GM23338 (cell line): Measurements from ENCODE around the gene FAM89A. TPM values are rescaled to one million over a fixed set of nuclear protein-coding genes. Genes with fewer than 3 reads are reported as not detected.

Experiments used
- ATAC-seq: fragments of 200-7000 bp; cut with Tn5 transposase; 3 replicates; pipeline ENCODE4 v1.9.1; 2020
- DNase-seq: peaks from one replicate; pipeline ENCODE4 v3.0.0-alpha.2; 2015; ENCODE audit warnings: low spot score
- H2AFZ ChIP-seq: fragments of 200-600 bp; sonication (generic); 2 replicates; pipeline ENCODE4 v1.8.0; 2016; ENCODE audit warnings: antibody characterized with exemption, mild to moderate bottlenecking, moderate library complexity
- H3F3A ChIP-seq: fragments of 200-600 bp; sonication (generic); replicated peaks from 2 replicates; pipeline ENCODE4 v1.8.0; 2017; ENCODE audit warnings: antibody characterized with exemption, mixed run types, low read depth
- H3K27ac ChIP-seq: fragments of 200-600 bp; sonication (generic); 2 replicates; pipeline ENCODE4 v1.6.1; 2016; ENCODE audit warnings: low read depth
- H3K27me3 ChIP-seq: fragments of 200-600 bp; sonication (generic); 2 replicates; pipeline ENCODE4 v1.8.0; 2016; ENCODE audit warnings: mild to moderate bottlenecking, mixed run types, moderate library complexity; ENCODE audit not compliant: insufficient read depth
- H3K36me3 ChIP-seq: fragments of 200-600 bp; sonication (generic); 2 replicates; pipeline ENCODE4 v1.8.0; 2016; ENCODE audit warnings: mild to moderate bottlenecking; ENCODE audit not compliant: insufficient read depth
- H3K4me1 ChIP-seq: fragments of 200-600 bp; sonication (generic); 2 replicates; pipeline ENCODE4 v1.8.0; 2016; ENCODE audit warnings: mild to moderate bottlenecking, moderate library complexity; ENCODE audit not compliant: insufficient read depth
- H3K4me2 ChIP-seq: fragments of 200-600 bp; sonication (generic); 2 replicates; pipeline ENCODE4 v1.7.1; 2017; ENCODE audit warnings: mixed run types
- H3K4me3 ChIP-seq: fragments of 200-600 bp; sonication (generic); 2 replicates; pipeline ENCODE4 v1.6.1; 2016; ENCODE audit warnings: mixed run types
- H3K79me2 ChIP-seq: fragments of 200-600 bp; sonication (generic); replicated peaks from 2 replicates; pipeline ENCODE4 v1.8.0; 2017; ENCODE audit warnings: mild to moderate bottlenecking; ENCODE audit not compliant: insufficient read depth
- H3K9me2 ChIP-seq: fragments of 200-600 bp; sonication (generic); 2 replicates; pipeline ENCODE4 v1.8.0; 2017; ENCODE audit not compliant: insufficient read depth
- H4K20me1 ChIP-seq: fragments of 200-600 bp; sonication (generic); replicated peaks from 2 replicates; pipeline ENCODE4 v1.8.0; 2017; ENCODE audit warnings: mild to moderate bottlenecking; ENCODE audit not compliant: insufficient read depth
- H3K27ac Mint-ChIP-seq: 2 replicates; pipeline ENCODE4 v1.8.0; 2020; ENCODE audit warnings: inconsistent platforms, mild to moderate bottlenecking, moderate library complexity, mixed read lengths
- H3K27me3 Mint-ChIP-seq: 3 replicates; pipeline ENCODE4 v1.8.0; 2022; ENCODE audit warnings: low read depth, mild to moderate bottlenecking, moderate library complexity, mixed read lengths, inconsistent platforms; ENCODE audit not compliant: insufficient read depth, poor library complexity
- H3K36me3 Mint-ChIP-seq: 3 replicates; pipeline ENCODE4 v1.8.0; 2021; ENCODE audit warnings: low read depth, mild to moderate bottlenecking, inconsistent platforms, moderate library complexity, mixed read lengths
- H3K4me1 Mint-ChIP-seq: 3 replicates; pipeline ENCODE4 v1.8.0; 2020; ENCODE audit warnings: mild to moderate bottlenecking, inconsistent platforms, mixed read lengths
- H3K4me3 Mint-ChIP-seq: 3 replicates; pipeline ENCODE4 v1.8.0; 2021; ENCODE audit warnings: moderate library complexity, mild to moderate bottlenecking, inconsistent platforms, mixed read lengths
- H3K9me3 Mint-ChIP-seq: 3 replicates; pipeline ENCODE4 v1.8.0; 2020; ENCODE audit warnings: moderate library complexity, mild to moderate bottlenecking, inconsistent platforms, mixed read lengths
- CREB1 ChIP-seq: fragments of 250-450 bp; sonication (Bioruptor Pico); IDR thresholded peaks from 2 replicates; pipeline ENCODE4 v1.5.0; 2020; ENCODE audit warnings: low read depth, mild to moderate bottlenecking, moderate library complexity
- CTCF ChIP-seq, 2 experiments: fragments of 200-600 bp in 1 of 2; sonication (generic) in 1 of 2; conservative IDR thresholded peaks; 2 replicates each; pipeline versions ENCODE4 v1.5.1 to v1.6.1; 2016 to 2017; ENCODE audit warnings: antibody characterized with exemption in 2 of 2, low read depth in 2 of 2, mild to moderate bottlenecking in 2 of 2, moderate library complexity in 1 of 2
- ETS1 ChIP-seq: IDR thresholded peaks from 2 replicates; pipeline ENCODE4 v1.6.1; 2016; ENCODE audit warnings: antibody characterized with exemption
- EZH2 ChIP-seq: fragments of 200-600 bp; sonication (generic); IDR thresholded peaks from one replicate; pipeline ENCODE4 v1.8.0; 2017; ENCODE audit warnings: antibody characterized with exemption, mild to moderate bottlenecking, low read depth; ENCODE audit not compliant: unreplicated experiment
- EZH2phosphoT487 ChIP-seq: fragments of 200-600 bp; sonication (generic); IDR thresholded peaks from one replicate; pipeline ENCODE4 v1.8.1; 2018; ENCODE audit warnings: antibody characterized with exemption; ENCODE audit not compliant: unreplicated experiment
- JUNB ChIP-seq: IDR thresholded peaks from one replicate; pipeline ENCODE4 v1.6.1; 2016; ENCODE audit warnings: antibody characterized with exemption; ENCODE audit not compliant: unreplicated experiment
- NANOG ChIP-seq: IDR thresholded peaks from 2 replicates; pipeline ENCODE4 v1.6.1; 2016; ENCODE audit warnings: antibody characterized with exemption, borderline replicate concordance
- POLR2AphosphoS5 ChIP-seq: IDR thresholded peaks from 2 replicates; pipeline ENCODE4 v1.6.1; 2016; ENCODE audit warnings: antibody characterized with exemption, low read depth
- REST ChIP-seq: IDR thresholded peaks from one replicate; pipeline ENCODE4 v1.6.1; 2018; ENCODE audit warnings: antibody characterized with exemption; ENCODE audit not compliant: unreplicated experiment
- STAT1 ChIP-seq: IDR thresholded peaks from one replicate; pipeline ENCODE4 v1.6.1; 2016; ENCODE audit warnings: antibody characterized with exemption; ENCODE audit not compliant: unreplicated experiment
- ZNF114 ChIP-seq: fragments of 250-450 bp; sonication (Bioruptor Pico); IDR thresholded peaks from 2 replicates; pipeline ENCODE4 v1.5.0; 2020; ENCODE audit warnings: mild to moderate bottlenecking, moderate library complexity
- ZNF331 ChIP-seq: fragments of 250-450 bp; sonication (Bioruptor Pico); IDR thresholded peaks from 2 replicates; pipeline ENCODE4 v1.5.0; 2020; ENCODE audit warnings: low read depth, mild to moderate bottlenecking, moderate library complexity
- ZNF462 ChIP-seq: fragments of 250-450 bp; sonication (Bioruptor Pico); IDR thresholded peaks from 2 replicates; pipeline ENCODE4 v1.5.0; 2020; ENCODE audit warnings: mild to moderate bottlenecking, moderate library complexity
- polyA plus RNA-seq: library from polyadenylated mRNA; unstranded; fragments of >200 nt; fragmentation: Nextera tagmentation; extraction: Ambion mirVana; gene quantifications from 2 replicates; pipeline ENCODE4 v1.2.1, GENCODE V29; 2016
- total RNA-seq: library from RNA; depleted of rRNA; stranded (reverse); fragments of >200 nt; shearing (Covaris generic); gene quantifications from 2 replicates; pipeline ENCODE4 v1.2.3, GENCODE V29; 2014

Gene FAM89A
- total and polyA plus RNA-seq, 2 experiments from 2014 or later = 3.2 to 3.8 TPM

GRCh38 chr1:231000201-231000600 is 39.9 kb downstream of the FAM89A start:
- H3K4me1 ChIP-seq = no peaks in the 10 kb centered on the region

More at GRCh38 chr1:231000201-231000600, 39.9 kb downstream of the FAM89A start:
- no peak for ATAC-seq
- Mint-ChIP-seq H3K27me3 (peaks cover 1% of the 10 kb centered on the region), H3K4me3 (no peak overlapping the region), H3K4me1 (no peaks in the 10 kb centered on the region), H3K27ac (no peak overlapping the region), H3K9me3 (peaks cover 31% of the 10 kb centered on the region), H3K36me3 (peaks cover 39% of the 10 kb centered on the region)
- Histone ChIP-seq H4K20me1 (no peaks in the 10 kb centered on the region; the same call in 1 of the 2 replicates), H3K9me2 (no peaks in the 10 kb centered on the region), H3K4me3 (no peak overlapping the region), H3F3A (no peaks in the 10 kb centered on the region), H3K27ac (no peak overlapping the region), H3K36me3 (0 out of 2 replicates have a peak, but pooled peaks cover 6% of the 10 kb centered on the region), H3K27me3 (no peaks in the 10 kb centered on the region), H3K79me2 (no peaks in the 10 kb centered on the region), H3K4me2 (no peak overlapping the region), H2AFZ (no peak overlapping the region)
- TF ChIP-seq ETS1 (no peak), ZNF114 (no peak), POLR2AphosphoS5 (no peak), EZH2 (no peak), CREB1 (CRISPR knock-in tag) (no peak), REST (no peak), ZNF331 (CRISPR knock-in tag) (no peak), NANOG (no peak), ZNF462 (CRISPR knock-in tag) (no peak), STAT1 (no peak), EZH2phosphoT487 (no peak), CTCF (conservative IDR thresholded peaks at IDR 0.05; ENCODE audit: low read depth in 2 of 2) (no peak), JUNB (no peak)
- no peak for DNase-seq
